ENCODE results near the gene RBL1.

DNA sequence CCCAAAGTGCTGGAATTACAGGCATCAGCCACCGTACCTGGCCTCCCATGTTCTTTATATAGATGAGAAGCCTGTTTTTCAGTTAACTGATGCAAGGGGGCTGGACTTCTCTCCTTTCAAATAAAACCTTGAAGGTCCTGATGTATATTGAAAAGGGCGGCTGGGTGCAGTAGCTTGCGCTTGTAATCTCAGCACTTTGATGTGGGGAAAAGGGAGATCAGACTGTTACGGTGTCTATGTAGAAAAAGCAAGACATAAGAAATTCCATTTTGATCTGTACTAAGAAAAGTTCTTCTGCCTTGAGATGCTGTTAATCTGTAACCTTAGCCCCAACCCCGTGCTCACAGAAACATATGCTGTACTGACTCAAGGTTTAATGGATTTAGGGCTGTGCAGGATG lies 128.2 kb downstream of the RBL1 start:
- no peak for TF ChIP-seq ZFX (IDR thresholded peaks at IDR 0.05)
- TF ChIP-seq, protein P1, sequence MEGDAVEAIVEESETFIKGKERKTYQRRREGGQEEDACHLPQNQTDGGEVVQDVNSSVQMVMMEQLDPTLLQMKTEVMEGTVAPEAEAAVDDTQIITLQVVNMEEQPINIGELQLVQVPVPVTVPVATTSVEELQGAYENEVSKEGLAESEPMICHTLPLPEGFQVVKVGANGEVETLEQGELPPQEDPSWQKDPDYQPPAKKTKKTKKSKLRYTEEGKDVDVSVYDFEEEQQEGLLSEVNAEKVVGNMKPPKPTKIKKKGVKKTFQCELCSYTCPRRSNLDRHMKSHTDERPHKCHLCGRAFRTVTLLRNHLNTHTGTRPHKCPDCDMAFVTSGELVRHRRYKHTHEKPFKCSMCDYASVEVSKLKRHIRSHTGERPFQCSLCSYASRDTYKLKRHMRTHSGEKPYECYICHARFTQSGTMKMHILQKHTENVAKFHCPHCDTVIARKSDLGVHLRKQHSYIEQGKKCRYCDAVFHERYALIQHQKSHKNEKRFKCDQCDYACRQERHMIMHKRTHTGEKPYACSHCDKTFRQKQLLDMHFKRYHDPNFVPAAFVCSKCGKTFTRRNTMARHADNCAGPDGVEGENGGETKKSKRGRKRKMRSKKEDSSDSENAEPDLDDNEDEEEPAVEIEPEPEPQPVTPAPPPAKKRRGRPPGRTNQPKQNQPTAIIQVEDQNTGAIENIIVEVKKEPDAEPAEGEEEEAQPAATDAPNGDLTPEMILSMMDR (conservative IDR thresholded peaks at IDR 0.05): no peak

Measured in C4-2B (cell line).